ENCODE results near the gene PHB1. TPM values are rescaled to one million over a fixed set of nuclear protein-coding genes. Genes with fewer than 3 reads are reported as not detected.

The PHB1 gene
- total RNA-seq, 6 experiments from 2014 or later = 235 to 284 (median 262) TPM

GRCh38 chr17:49452201-49452600, 37.5 kb upstream of the PHB1 start:
- no peak for TF ChIP-seq CTCF (IDR thresholded peaks at IDR 0.05)
- H3K4me3 Mint-ChIP-seq = no peak overlapping the region
- H3K27ac Mint-ChIP-seq = no peak overlapping the region
- H3K36me3 Mint-ChIP-seq (ENCODE audit: low read depth) = no peaks in the 10 kb centered on the region
- no peak for DNase-seq
- H3K27me3 Mint-ChIP-seq (ENCODE audit: insufficient read depth) = peaks cover 13% of the 10 kb centered on the region
- no peaks in the 10 kb centered on the region for H3K9me3 Mint-ChIP-seq
- H3K4me1 Mint-ChIP-seq (ENCODE audit: low read depth) = peaks cover 48% of the 10 kb centered on the region

DNA sequence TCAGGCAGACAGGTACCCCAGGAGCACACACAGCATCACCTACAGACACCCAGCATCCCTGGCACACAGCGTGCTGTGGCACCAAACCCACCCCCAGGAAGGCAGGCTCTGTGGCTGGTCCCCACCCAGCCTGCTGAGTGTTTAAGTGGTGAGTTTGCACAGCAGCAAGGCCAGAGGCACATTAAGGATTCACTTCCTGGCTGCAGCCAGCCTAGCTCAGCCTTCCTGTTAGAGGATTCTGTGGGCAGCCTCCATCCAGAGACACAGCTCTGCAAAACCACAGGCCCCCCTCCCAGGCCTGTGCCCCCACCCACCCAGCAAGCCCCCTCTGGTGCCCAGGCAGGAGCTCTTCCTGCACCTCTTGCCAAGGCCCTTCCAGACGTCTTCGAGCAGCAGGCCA, 36.1 kb upstream of the PHB1 start:
- H3K9me3 Mint-ChIP-seq = no peaks in the 10 kb centered on the region
- no peak overlapping the region for H3K4me3 Mint-ChIP-seq
- DNase-seq = peak; percentile 46
- peaks cover 18% of the 10 kb centered on the region for H3K27me3 Mint-ChIP-seq (ENCODE audit: insufficient read depth)
- TF ChIP-seq CTCF (IDR thresholded peaks at IDR 0.05) = no peak
- H3K36me3 Mint-ChIP-seq (ENCODE audit: low read depth) = no peaks in the 10 kb centered on the region
- H3K4me1 Mint-ChIP-seq (ENCODE audit: low read depth) = peaks cover 34% of the 10 kb centered on the region
- H3K27ac Mint-ChIP-seq = peak overlapping the region; percentile 73

- H3K9me3 Mint-ChIP-seq = no peaks in the 10 kb centered on the region
- H3K4me3 Mint-ChIP-seq = no peak overlapping the region
- no peak for DNase-seq
- peaks cover 31% of the 10 kb centered on the region for H3K4me1 Mint-ChIP-seq (ENCODE audit: low read depth)
- no peak for TF ChIP-seq CTCF (IDR thresholded peaks at IDR 0.05)
- peaks cover 18% of the 10 kb centered on the region for H3K27me3 Mint-ChIP-seq (ENCODE audit: insufficient read depth)
- no peaks in the 10 kb centered on the region for H3K36me3 Mint-ChIP-seq (ENCODE audit: low read depth)
- peak overlapping the region; percentile 73; the same call in 1 of the 2 replicates for H3K27ac Mint-ChIP-seq
Observed at GRCh38 chr17:49450181-49450580, 35.5 kb upstream of the PHB1 start.

DNA sequence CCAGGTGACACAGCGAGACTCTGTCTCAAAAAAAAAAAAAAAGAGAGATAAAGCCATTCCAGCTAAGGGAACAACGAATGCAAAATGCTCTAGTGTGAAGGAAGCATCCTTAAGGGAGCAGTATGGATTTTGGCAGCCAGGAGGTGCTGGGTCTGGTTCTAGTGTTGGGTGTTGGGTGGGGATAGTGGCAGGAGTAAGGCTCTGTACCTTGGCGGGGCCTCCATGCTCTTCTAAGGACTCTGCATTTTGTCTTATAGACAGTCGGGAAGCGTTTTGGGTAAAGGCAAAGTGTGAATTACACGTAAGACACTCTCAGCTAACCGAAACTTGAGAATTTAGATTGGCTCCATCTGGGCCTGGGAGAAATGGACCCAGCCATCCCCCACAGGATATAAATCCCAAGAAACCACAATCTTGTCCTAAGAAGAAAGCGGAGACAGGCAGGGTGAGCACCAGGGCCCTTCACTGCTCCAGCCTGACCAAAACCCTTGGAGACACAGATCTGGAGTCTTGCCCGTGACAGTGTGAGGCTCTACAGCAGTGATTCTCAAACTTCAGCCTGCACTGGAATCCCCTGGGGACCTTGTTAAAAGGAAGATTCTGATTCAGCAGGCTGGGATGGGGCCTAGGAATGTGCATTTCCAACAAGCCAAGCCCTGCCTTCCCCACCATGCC, 33.1 kb upstream of the PHB1 start:
- H3K27me3 Mint-ChIP-seq (ENCODE audit: insufficient read depth) = peaks cover 21% of the 10 kb centered on the region
- no peaks in the 10 kb centered on the region for H3K36me3 Mint-ChIP-seq (ENCODE audit: low read depth)
- no peak for TF ChIP-seq CTCF (IDR thresholded peaks at IDR 0.05)
- no peaks in the 10 kb centered on the region for H3K9me3 Mint-ChIP-seq
- no peak overlapping the region for H3K4me3 Mint-ChIP-seq
- no peak for DNase-seq
- H3K27ac Mint-ChIP-seq = no peak overlapping the region
- peaks cover 25% of the 10 kb centered on the region for H3K4me1 Mint-ChIP-seq (ENCODE audit: low read depth)

GRCh38 chr17:49445591-49445990, 30.9 kb upstream of the PHB1 start:
- DNase-seq = no peak
- TF ChIP-seq CTCF (IDR thresholded peaks at IDR 0.05) = no peak
- Mint-ChIP-seq H3K27me3 (ENCODE audit: insufficient read depth) (peaks cover 38% of the 10 kb centered on the region), H3K9me3 (no peaks in the 10 kb centered on the region), H3K36me3 (ENCODE audit: low read depth) (no peaks in the 10 kb centered on the region), H3K27ac (no peak overlapping the region), H3K4me1 (ENCODE audit: low read depth) (peaks cover 15% of the 10 kb centered on the region), H3K4me3 (no peak overlapping the region)

All from HFFc6 (cell line).